Vagina (tissue), 2 donors: Measurements from ENCODE around the gene UBQLN1. TPM values are rescaled to one million over a fixed set of nuclear protein-coding genes. Genes with fewer than 3 reads are reported as not detected.
A peak's percentile ranks its signal among the peaks of the same experiment; 100 is the strongest.
"Not testable (repeated sequence)": the region's sequence is repeated elsewhere in the genome, so short reads cannot be mapped to it uniquely, and the experiment has no call there.

Experiments used
- DNase-seq, 2 donors: peaks; one replicate each; pipeline ENCODE4 v3.0.0-alpha.2; 2017; ENCODE audit errors: extremely low spot score in 2 of 2
- H3K27ac ChIP-seq: fragments of 200-600 bp; sonication (generic); one replicate; pipeline ENCODE4 v1.5.1; 2019
- H3K27me3 ChIP-seq: fragments of 200-600 bp; sonication (generic); one replicate; pipeline ENCODE4 v1.5.1; 2019
- H3K36me3 ChIP-seq, 2 donors: fragments of 200-600 bp; sonication (generic); one replicate each; pipeline ENCODE4 v1.5.1; 2017 to 2019
- H3K4me1 ChIP-seq: fragments of 200-600 bp; sonication (generic); one replicate; pipeline ENCODE4 v1.5.1; 2019
- H3K4me3 ChIP-seq, 2 donors: fragments of 200-600 bp; sonication (generic); 1 replicate in 1 of 2; 2 replicates in 1 of 2; pipeline ENCODE4 v1.5.1; 2016 to 2019
- H3K9me3 ChIP-seq: fragments of 200-600 bp; sonication (generic); one replicate; pipeline ENCODE4 v1.5.1; 2019
- CTCF ChIP-seq, 3 experiments: fragments of 450-650 bp in 2 of 3; fragments of 200-600 bp in 1 of 3; sonication (generic) in 1 of 3; IDR thresholded peaks; one replicate each; pipeline ENCODE4 v1.5.1; 2017 to 2019; ENCODE audit warnings: antibody characterized with exemption in 3 of 3, mild to moderate bottlenecking in 2 of 3, moderate library complexity in 2 of 3
- POLR2A ChIP-seq, 2 donors: fragments of 450-650 bp; IDR thresholded peaks; one replicate each; pipeline ENCODE4 v1.6.1; 2017; ENCODE audit warnings: antibody characterized with exemption in 2 of 2, mild to moderate bottlenecking in 2 of 2, moderate library complexity in 2 of 2
- POLR2AphosphoS5 ChIP-seq, 2 donors: sonication (generic); formaldehyde crosslinking; IDR thresholded peaks; one replicate each; pipeline ENCODE4 v1.9.0; 2017; ENCODE audit warnings: antibody characterized with exemption in 2 of 2, mild to moderate bottlenecking in 2 of 2, low read depth in 1 of 2; ENCODE audit not compliant: insufficient read depth in 1 of 2
- intact Hi-C: fragments of 100-400 bp; cut with DNase I; formaldehyde crosslinking; loops from one replicate; pipeline ENCODE4 v1.15.1; 2023
- total RNA-seq: library from RNA; depleted of rRNA; stranded (reverse); fragments of >200 nt; gene quantifications from one replicate; pipeline ENCODE4 v1.2.3, GENCODE V29; 2016

UBQLN1 gene
- total RNA-seq, 1 donor from 2014 or later: 90.8 TPM

- no peaks in the 10 kb centered on the region for H3K9me3 ChIP-seq
- H3K4me3 ChIP-seq: peak within 1 kb of the TSS; percentile 72 to 97
- no peak for DNase-seq
- H3K4me1 ChIP-seq: peaks cover 17% of the 10 kb centered on the region
- no peaks in the 10 kb centered on the region for H3K27me3 ChIP-seq
- H3K27ac ChIP-seq: peak within 1 kb of the TSS; percentile 94
- TF ChIP-seq POLR2A (IDR thresholded peaks at IDR 0.05) (no peak), CTCF (IDR thresholded peaks at IDR 0.05) (no peak), POLR2AphosphoS5 (IDR thresholded peaks at IDR 0.05; ENCODE audit: insufficient read depth in 1 of 2, low read depth in 1 of 2) (peak in 1 of 2 donors; percentile 38)
- H3K36me3 ChIP-seq: no peaks in the 10 kb centered on the region
- intact Hi-C loops: no loop called here
Measured at GRCh38 chr9:83622939-83623678, 84.6 kb downstream of the UBQLN1 start, which contains the start of gene IDNK. IDNK (plus strand) TSS chr9:83623143; CDS start chr9:83623172, 29 bp downstream.

GRCh38 chr9:83622433-83622938 lies 85.3 kb downstream of the UBQLN1 start:
- Histone ChIP-seq H3K36me3 (no peaks in the 10 kb centered on the region), H3K4me1 (peaks cover 17% of the 10 kb centered on the region), H3K27ac (peak overlapping the region; percentile 94), H3K4me3 (peak overlapping the region; percentile 72 to 97), H3K27me3 (no peaks in the 10 kb centered on the region), H3K9me3 (no peaks in the 10 kb centered on the region)
- TF ChIP-seq POLR2AphosphoS5 (IDR thresholded peaks at IDR 0.05; ENCODE audit: insufficient read depth in 1 of 2, low read depth in 1 of 2): peak in 1 of 2 donors; percentile 31
- no peak for TF ChIP-seq CTCF (IDR thresholded peaks at IDR 0.05)
- DNase-seq: no peak
- intact Hi-C loops: no loop called here

- Histone ChIP-seq H3K9me3 (no peaks in the 10 kb centered on the region), H3K4me3 (no peak overlapping the region), H3K27me3 (no peaks in the 10 kb centered on the region), H3K27ac (no peak overlapping the region), H3K4me1 (peaks cover 17% of the 10 kb centered on the region), H3K36me3 (no peaks in the 10 kb centered on the region)
- no peak for DNase-seq
- intact Hi-C loops: no loop called here
- no peak for TF ChIP-seq POLR2A (IDR thresholded peaks at IDR 0.05)
- peak; percentile 13 to 69 (median 26) for TF ChIP-seq CTCF (IDR thresholded peaks at IDR 0.05)
Measured at GRCh38 chr9:83620841-83621636, 86.7 kb downstream of the UBQLN1 start.

GRCh38 chr9:83617299-83617698 lies 90.5 kb downstream of the UBQLN1 start:
- intact Hi-C loops: no loop called here
- no peaks in the 10 kb centered on the region for H3K27me3 ChIP-seq
- H3K36me3 ChIP-seq: no peaks in the 10 kb centered on the region
- H3K27ac ChIP-seq: no peak overlapping the region
- TF ChIP-seq CTCF (IDR thresholded peaks at IDR 0.05) (no peak), POLR2A (IDR thresholded peaks at IDR 0.05) (no peak), POLR2AphosphoS5 (IDR thresholded peaks at IDR 0.05; ENCODE audit: insufficient read depth in 1 of 2, low read depth in 1 of 2) (no peak)
- DNase-seq: no peak
- no peaks in the 10 kb centered on the region for H3K9me3 ChIP-seq
- no peak overlapping the region for H3K4me3 ChIP-seq
- peaks cover 6% of the 10 kb centered on the region for H3K4me1 ChIP-seq

- H3K4me3 ChIP-seq, DNase-seq, H3K36me3 ChIP-seq, intact Hi-C loops, H3K4me1 ChIP-seq, H3K27ac ChIP-seq, H3K9me3 ChIP-seq, H3K27me3 ChIP-seq: not testable (repeated sequence)
Measured at GRCh38 chr9:83613298-83613697, 94.5 kb downstream of the UBQLN1 start.

Other genes starting within 250 kb of the UBQLN1 start
- gene FRMD3, start 169.6 kb downstream of the UBQLN1 start, total RNA-seq: 13.8 TPM
- not detected for gene IDNK, start 84.8 kb downstream of the UBQLN1 start, total RNA-seq
- 4.4 TPM for gene GKAP1, start 109.8 kb upstream of the UBQLN1 start, total RNA-seq
- gene KIF27, start 213.5 kb upstream of the UBQLN1 start, total RNA-seq: 6.1 TPM